ENCODE data around the gene GRIN1.
"Not testable (repeated sequence)": the region's sequence is repeated elsewhere in the genome, so short reads cannot be mapped to it uniquely, and the experiment has no call there.

DNA sequence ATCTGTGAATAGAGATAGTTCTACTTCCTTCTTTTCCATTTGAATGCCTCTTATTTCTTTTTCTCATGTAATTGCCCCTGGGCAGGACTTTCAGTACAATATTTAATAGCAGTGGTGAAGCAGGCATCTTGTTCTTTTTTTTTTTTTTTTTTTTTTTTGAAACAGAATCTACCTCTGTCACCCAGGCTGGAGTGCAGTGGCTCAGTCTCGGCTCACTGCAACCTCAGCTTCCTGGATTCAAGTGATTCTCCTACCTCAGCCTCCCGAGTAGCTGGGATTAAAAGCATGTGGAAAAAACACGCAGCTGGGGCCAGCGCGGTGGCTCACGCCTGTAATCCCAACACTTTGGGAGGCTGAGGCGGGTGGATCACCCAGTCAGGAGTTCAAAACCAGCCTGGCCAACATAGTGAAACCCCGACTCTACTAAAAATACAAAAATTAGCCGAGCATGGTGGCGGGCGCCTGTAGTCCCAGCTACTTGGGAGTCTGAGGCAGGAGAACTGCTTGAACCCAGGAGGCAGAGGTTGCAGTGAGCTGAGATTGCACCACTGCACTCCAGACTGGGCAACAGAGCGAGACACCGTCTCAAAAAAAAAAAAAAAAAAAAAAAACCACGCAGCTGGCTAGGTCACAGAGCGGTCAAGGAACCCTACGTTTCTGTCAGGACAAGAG is 16.0 kb upstream of the GRIN1 start:
- TF ChIP-seq EP300, POLR2AphosphoS5 (IDR thresholded peaks at IDR 0.05): not testable (repeated sequence)

Measured in esophagus muscularis mucosa (tissue), 3 donors.